Tibial nerve (tissue), 3 donors: Measurements from ENCODE around the gene NEO1.

ENCODE experiments used
- POLR2A ChIP-seq, 2 donors: fragments of 450-650 bp; IDR thresholded peaks; one replicate each; pipeline ENCODE4 v1.6.1; 2017; ENCODE audit warnings: antibody characterized with exemption in 2 of 2, mild to moderate bottlenecking in 2 of 2, moderate library complexity in 2 of 2
- TF ChIP-seq, protein P1 (sequence below), 5 experiments: fragments of 200-600 bp in 3 of 5; fragments of 450-650 bp in 2 of 5; sonication (generic) in 3 of 5; IDR thresholded peaks; one replicate each; pipeline ENCODE4 v1.5.1; 2016 to 2019; ENCODE audit warnings: antibody characterized with exemption in 5 of 5, mild to moderate bottlenecking in 3 of 5, moderate library complexity in 2 of 5

GRCh38 chr15:73139041-73139743, 86.9 kb downstream of the NEO1 start:
- TF ChIP-seq, protein P1, sequence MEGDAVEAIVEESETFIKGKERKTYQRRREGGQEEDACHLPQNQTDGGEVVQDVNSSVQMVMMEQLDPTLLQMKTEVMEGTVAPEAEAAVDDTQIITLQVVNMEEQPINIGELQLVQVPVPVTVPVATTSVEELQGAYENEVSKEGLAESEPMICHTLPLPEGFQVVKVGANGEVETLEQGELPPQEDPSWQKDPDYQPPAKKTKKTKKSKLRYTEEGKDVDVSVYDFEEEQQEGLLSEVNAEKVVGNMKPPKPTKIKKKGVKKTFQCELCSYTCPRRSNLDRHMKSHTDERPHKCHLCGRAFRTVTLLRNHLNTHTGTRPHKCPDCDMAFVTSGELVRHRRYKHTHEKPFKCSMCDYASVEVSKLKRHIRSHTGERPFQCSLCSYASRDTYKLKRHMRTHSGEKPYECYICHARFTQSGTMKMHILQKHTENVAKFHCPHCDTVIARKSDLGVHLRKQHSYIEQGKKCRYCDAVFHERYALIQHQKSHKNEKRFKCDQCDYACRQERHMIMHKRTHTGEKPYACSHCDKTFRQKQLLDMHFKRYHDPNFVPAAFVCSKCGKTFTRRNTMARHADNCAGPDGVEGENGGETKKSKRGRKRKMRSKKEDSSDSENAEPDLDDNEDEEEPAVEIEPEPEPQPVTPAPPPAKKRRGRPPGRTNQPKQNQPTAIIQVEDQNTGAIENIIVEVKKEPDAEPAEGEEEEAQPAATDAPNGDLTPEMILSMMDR (IDR thresholded peaks at IDR 0.05) = no peak
- TF ChIP-seq POLR2A (IDR thresholded peaks at IDR 0.05) = no peak
